DOHH2 (cell line): ENCODE results near the gene TSHZ2.

Source experiments
- H3F3A ChIP-seq: fragments of 200-600 bp; sonication (generic), shearing (Covaris generic); 2 replicates; pipeline ENCODE4 v1.6.0; 2016; ENCODE audit warnings: antibody characterized with exemption, mild to moderate bottlenecking; ENCODE audit not compliant: control insufficient read depth, insufficient read depth
- H3K27ac ChIP-seq: fragments of 200-600 bp; sonication (generic); 2 replicates; pipeline ENCODE4 v1.5.1; 2014; ENCODE audit warnings: low read depth, mild to moderate bottlenecking, low read length, moderate library complexity
- H3K27me3 ChIP-seq: fragments of 200-600 bp; sonication (generic); 2 replicates; pipeline ENCODE4 v1.6.1; 2014; ENCODE audit warnings: mild to moderate bottlenecking, low read length, mixed read lengths; ENCODE audit not compliant: control insufficient read depth
- H3K36me3 ChIP-seq: fragments of 200-600 bp; sonication (generic); 2 replicates; pipeline ENCODE4 v1.6.1; 2014; ENCODE audit warnings: mild to moderate bottlenecking, low read length, moderate library complexity, mixed read lengths; ENCODE audit not compliant: control insufficient read depth
- H3K4me1 ChIP-seq: fragments of 200-600 bp; sonication (generic); 2 replicates; pipeline ENCODE4 v1.6.1; 2014; ENCODE audit warnings: mild to moderate bottlenecking, low read length, mixed read lengths; ENCODE audit not compliant: control insufficient read depth
- H3K4me2 ChIP-seq: fragments of 200-600 bp; sonication (generic); 2 replicates; pipeline ENCODE4 v1.6.0; 2014; ENCODE audit warnings: mild to moderate bottlenecking, low read length, moderate library complexity
- H3K4me3 ChIP-seq: fragments of 200-600 bp; sonication (generic); 2 replicates; pipeline ENCODE4 v1.5.1; 2014; ENCODE audit warnings: mild to moderate bottlenecking, low read length, mixed read lengths
- H3K79me2 ChIP-seq: fragments of 200-600 bp; sonication (generic); 2 replicates; pipeline ENCODE4 v1.6.1; 2014; ENCODE audit warnings: mild to moderate bottlenecking, low read length, mixed read lengths; ENCODE audit not compliant: control insufficient read depth
- H3K9me2 ChIP-seq: fragments of 200-600 bp; sonication (generic); replicated peaks from 2 replicates; pipeline ENCODE4 v1.6.1; 2014; ENCODE audit warnings: mild to moderate bottlenecking, low read length, mixed read lengths; ENCODE audit not compliant: control insufficient read depth
- H3K9me3 ChIP-seq: fragments of 200-600 bp; sonication (generic); 2 replicates; pipeline ENCODE4 v1.6.1; 2014; ENCODE audit warnings: antibody characterized with exemption, low read length, mixed read lengths; ENCODE audit not compliant: control insufficient read depth, insufficient read depth
- H4K20me1 ChIP-seq: fragments of 200-600 bp; sonication (generic); 2 replicates; pipeline ENCODE4 v1.6.0; 2014; ENCODE audit warnings: low read depth, mild to moderate bottlenecking, antibody characterized with exemption, low read length, moderate library complexity; ENCODE audit not compliant: control insufficient read depth, insufficient read depth
- EZH2phosphoT487 ChIP-seq: fragments of 200-600 bp; sonication (generic); IDR thresholded peaks from 2 replicates; pipeline ENCODE4 v1.6.1; 2017; ENCODE audit warnings: borderline replicate concordance, mild to moderate bottlenecking, antibody characterized with exemption, low read length, moderate library complexity, mixed read lengths
- TF ChIP-seq, protein P1 (sequence below): fragments of 200-600 bp; sonication (generic); IDR thresholded peaks from one replicate; pipeline ENCODE4 v1.5.1; 2014; ENCODE audit warnings: antibody characterized with exemption, mild to moderate bottlenecking, low read depth, low read length; ENCODE audit not compliant: poor library complexity, severe bottlenecking

Gene TSHZ2

DNA sequence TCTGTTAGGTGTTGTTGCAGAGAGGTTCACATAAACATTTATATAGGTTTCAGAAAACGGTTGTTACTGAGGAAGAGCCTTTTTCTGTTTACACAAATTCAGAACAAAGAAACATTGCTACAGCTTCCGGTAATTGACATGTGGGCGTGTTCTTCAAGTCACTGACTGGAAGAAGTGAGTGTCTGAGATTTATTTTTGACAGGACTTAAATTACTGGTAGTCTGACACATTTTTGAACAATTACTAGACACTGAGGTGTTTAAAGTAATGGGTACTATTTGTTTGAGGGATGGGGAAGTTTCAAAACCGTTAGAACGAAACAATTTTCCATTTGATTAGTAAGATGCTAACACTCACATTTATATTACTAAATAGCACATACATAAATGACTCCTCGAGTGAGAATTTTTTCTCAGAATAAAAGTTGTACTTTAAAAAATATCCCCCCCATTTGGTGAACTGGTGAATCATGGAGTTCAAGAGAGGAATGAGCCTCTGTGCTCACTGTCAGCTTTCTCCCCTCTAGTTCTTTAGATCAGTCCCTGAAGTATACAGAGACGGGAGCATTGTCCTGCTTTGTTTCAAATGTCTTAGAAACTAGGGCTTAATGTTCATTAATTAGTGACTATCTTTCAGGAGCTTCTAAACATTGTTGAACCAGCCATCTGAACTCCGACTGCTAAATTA is 98.7 kb downstream of the TSHZ2 start:
- H3F3A ChIP-seq = no peaks in the 10 kb centered on the region
- no peaks in the 10 kb centered on the region for H3K9me3 ChIP-seq
- H3K36me3 ChIP-seq = no peaks in the 10 kb centered on the region
- H3K4me2 ChIP-seq = peak overlapping the region; percentile 2; the same call in 1 of the 2 replicates
- no peaks in the 10 kb centered on the region for H4K20me1 ChIP-seq
- H3K27me3 ChIP-seq = peaks cover 25% of the 10 kb centered on the region
- no peaks in the 10 kb centered on the region for H3K79me2 ChIP-seq
- H3K4me1 ChIP-seq = peaks cover 12% of the 10 kb centered on the region
- TF ChIP-seq, protein P1, sequence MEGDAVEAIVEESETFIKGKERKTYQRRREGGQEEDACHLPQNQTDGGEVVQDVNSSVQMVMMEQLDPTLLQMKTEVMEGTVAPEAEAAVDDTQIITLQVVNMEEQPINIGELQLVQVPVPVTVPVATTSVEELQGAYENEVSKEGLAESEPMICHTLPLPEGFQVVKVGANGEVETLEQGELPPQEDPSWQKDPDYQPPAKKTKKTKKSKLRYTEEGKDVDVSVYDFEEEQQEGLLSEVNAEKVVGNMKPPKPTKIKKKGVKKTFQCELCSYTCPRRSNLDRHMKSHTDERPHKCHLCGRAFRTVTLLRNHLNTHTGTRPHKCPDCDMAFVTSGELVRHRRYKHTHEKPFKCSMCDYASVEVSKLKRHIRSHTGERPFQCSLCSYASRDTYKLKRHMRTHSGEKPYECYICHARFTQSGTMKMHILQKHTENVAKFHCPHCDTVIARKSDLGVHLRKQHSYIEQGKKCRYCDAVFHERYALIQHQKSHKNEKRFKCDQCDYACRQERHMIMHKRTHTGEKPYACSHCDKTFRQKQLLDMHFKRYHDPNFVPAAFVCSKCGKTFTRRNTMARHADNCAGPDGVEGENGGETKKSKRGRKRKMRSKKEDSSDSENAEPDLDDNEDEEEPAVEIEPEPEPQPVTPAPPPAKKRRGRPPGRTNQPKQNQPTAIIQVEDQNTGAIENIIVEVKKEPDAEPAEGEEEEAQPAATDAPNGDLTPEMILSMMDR = no peak
- no peak for TF ChIP-seq EZH2phosphoT487
- no peaks in the 10 kb centered on the region for H3K9me2 ChIP-seq
- no peak overlapping the region for H3K27ac ChIP-seq
- H3K4me3 ChIP-seq = no peak overlapping the region

DNA sequence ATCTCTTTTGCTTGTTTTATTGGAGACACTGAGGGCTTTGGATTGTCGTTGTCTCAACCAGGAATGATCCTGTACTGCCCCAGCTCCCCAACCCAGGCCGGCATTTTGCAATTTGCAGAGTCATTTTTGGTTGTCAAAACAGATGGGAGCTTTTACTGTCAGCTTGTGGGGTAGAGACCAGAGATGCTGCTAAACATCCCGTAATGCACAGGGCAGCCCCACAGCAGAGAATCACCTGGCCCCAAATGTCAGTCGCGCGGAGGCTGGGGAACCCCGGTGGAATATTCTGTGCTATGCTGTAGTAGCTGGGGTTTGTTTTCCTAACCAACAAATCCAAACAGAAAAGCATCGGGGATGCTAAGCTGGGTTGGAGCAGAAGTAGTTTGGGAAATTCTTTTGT is 99.7 kb downstream of the TSHZ2 start:
- H3K4me2 ChIP-seq = no peak overlapping the region

DNA sequence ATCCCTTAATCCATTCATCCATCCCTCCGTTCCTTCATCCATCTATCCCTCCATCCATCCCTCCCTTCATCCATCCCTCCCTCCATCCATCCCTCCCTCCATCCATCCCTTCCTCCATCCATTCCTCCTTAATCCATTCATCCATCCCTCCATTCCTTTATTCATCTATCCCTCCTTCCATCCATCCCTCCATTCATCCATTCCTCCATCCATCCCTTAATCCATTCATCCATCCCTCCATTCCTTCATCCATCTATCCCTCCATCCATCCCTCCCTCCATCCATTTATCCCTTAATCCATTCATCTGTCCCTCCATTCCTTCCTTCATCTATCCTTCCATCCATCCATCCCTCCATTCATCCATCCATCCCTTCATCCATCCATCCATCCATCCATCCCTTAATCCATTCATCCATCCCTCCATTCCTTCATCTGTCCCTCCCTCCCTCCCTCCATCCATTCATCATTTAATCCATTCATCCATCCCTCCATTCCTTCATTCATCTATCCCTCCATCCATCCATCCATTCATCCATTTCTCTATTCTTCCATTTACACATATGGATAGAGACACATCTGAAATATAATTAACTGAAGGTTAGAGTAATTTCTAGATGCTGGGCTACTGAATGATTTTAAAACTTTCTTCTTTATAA is 100.9 kb downstream of the TSHZ2 start:
- H3K27ac ChIP-seq = no peak overlapping the region
- no peaks in the 10 kb centered on the region for H4K20me1 ChIP-seq
- H3K79me2 ChIP-seq = no peaks in the 10 kb centered on the region
- peaks cover 29% of the 10 kb centered on the region for H3K27me3 ChIP-seq
- H3F3A ChIP-seq = no peaks in the 10 kb centered on the region
- TF ChIP-seq, protein P1 = no peak
- TF ChIP-seq EZH2phosphoT487 = no peak
- no peaks in the 10 kb centered on the region for H3K9me3 ChIP-seq
- H3K9me2 ChIP-seq = no peaks in the 10 kb centered on the region
- no peak overlapping the region for H3K4me2 ChIP-seq
- H3K36me3 ChIP-seq = no peaks in the 10 kb centered on the region
- peaks cover 12% of the 10 kb centered on the region for H3K4me1 ChIP-seq
- no peak overlapping the region for H3K4me3 ChIP-seq

More for the DNA sequence above, 99.7 kb downstream of the TSHZ2 start:
- Histone ChIP-seq H3K9me2 (no peaks in the 10 kb centered on the region), H3K27ac (no peak overlapping the region), H3K4me3 (no peak overlapping the region), H3F3A (no peaks in the 10 kb centered on the region), H3K4me1 (peaks cover 12% of the 10 kb centered on the region), H3K9me3 (no peaks in the 10 kb centered on the region), H3K79me2 (no peaks in the 10 kb centered on the region), H3K27me3 (peaks cover 25% of the 10 kb centered on the region), H3K36me3 (no peaks in the 10 kb centered on the region), H4K20me1 (no peaks in the 10 kb centered on the region)
- TF ChIP-seq, protein P1 = no peak
- TF ChIP-seq EZH2phosphoT487 = no peak
